ENCODE measurements around the gene CRTAP. TPM values are rescaled to one million over a fixed set of nuclear protein-coding genes. Genes with fewer than 3 reads are reported as not detected.

CRTAP gene
- polyA plus RNA-seq, 3 donors: 134 to 321 (median 317) TPM

GRCh38 chr3:33124638-33125037 is 10.8 kb downstream of the CRTAP start:
- peaks cover 67 to 97% of the 10 kb centered on the region in 2 donors for H3K36me3 ChIP-seq (replicated peaks in 1 of 2; ENCODE audit: control insufficient read depth in 1 of 2, insufficient read depth in 2 of 2, low read length in 2 of 2)
- H4K20me1 ChIP-seq (ENCODE audit: insufficient read depth, low read length): peaks cover 24% of the 10 kb centered on the region
- H3K27me3 ChIP-seq (ENCODE audit: control insufficient read depth in 2 of 2, insufficient read depth in 2 of 2, low read length in 2 of 2): no peaks in the 10 kb centered on the region
- peaks cover 30% of the 10 kb centered on the region for H3K4me1 Mint-ChIP-seq
- peaks cover 14 to 19% of the 10 kb centered on the region in 2 donors for H3K4me1 ChIP-seq (ENCODE audit: control insufficient read depth in 1 of 2, insufficient read depth in 2 of 2, low read length in 2 of 2)
- no peak overlapping the region for H3K27ac ChIP-seq (ENCODE audit: low read depth in 1 of 2, low read length in 2 of 2)
- H3K9me3 ChIP-seq (replicated peaks in 1 of 2; ENCODE audit: control insufficient read depth in 1 of 2, insufficient read depth in 1 of 2, low read length in 2 of 2): no peaks in the 10 kb centered on the region
- DNase-seq: no peak
- WGBS (ENCODE audit: insufficient coverage): 100% methylated on average over 1 of the region's 1 CpG
- intact Hi-C loops (cut with micrococcal nuclease): no loop called here
- H3K4me3 ChIP-seq (replicated peaks in 1 of 3; ENCODE audit: low read depth in 2 of 3, low read length in 3 of 3): no peak overlapping the region
- H3K4me2 ChIP-seq (replicated peaks; ENCODE audit: extremely low read depth, low read length, poor library complexity, severe bottlenecking): no peak overlapping the region
- peaks cover 54 to 84% of the 10 kb centered on the region in 2 donors for H3K36me3 Mint-ChIP-seq
- no peak for TF ChIP-seq CTCF (IDR thresholded peaks at IDR 0.05)
- no peak overlapping the region for H2AFZ ChIP-seq (ENCODE audit: insufficient read depth, low read depth, low read length, poor library complexity, severe bottlenecking)
- no peak overlapping the region for H3K4me3 Mint-ChIP-seq
- no peaks in the 10 kb centered on the region for H3K27me3 Mint-ChIP-seq (ENCODE audit: low read depth in 3 of 3)
- peaks cover 23% of the 10 kb centered on the region for H3K79me2 ChIP-seq (ENCODE audit: insufficient read depth, low read length)
- peaks cover 0 to 2% (median 0%) of the 10 kb centered on the region in 7 donors for H3K9me3 Mint-ChIP-seq
- H3K9ac ChIP-seq (ENCODE audit: insufficient read depth, low read length, poor library complexity, severe bottlenecking): no peak overlapping the region
- H3K27ac Mint-ChIP-seq: peak overlapping the region in 1 of 7 donors; percentile 37

- DNase-seq: no peak
- no peak for TF ChIP-seq CTCF (IDR thresholded peaks at IDR 0.05)
- H3K9me3 Mint-ChIP-seq: peaks cover 0 to 2% (median 0%) of the 10 kb centered on the region in 7 donors
- peaks cover 11% of the 10 kb centered on the region for H3K79me2 ChIP-seq (ENCODE audit: insufficient read depth, low read length)
- no peaks in the 10 kb centered on the region for H3K9me3 ChIP-seq (replicated peaks in 1 of 2; ENCODE audit: control insufficient read depth in 1 of 2, insufficient read depth in 1 of 2, low read length in 2 of 2)
- H3K4me1 ChIP-seq (ENCODE audit: control insufficient read depth in 1 of 2, insufficient read depth in 2 of 2, low read length in 2 of 2): peaks cover 12 to 13% of the 10 kb centered on the region in 2 donors
- H3K27me3 ChIP-seq (ENCODE audit: control insufficient read depth in 2 of 2, insufficient read depth in 2 of 2, low read length in 2 of 2): no peaks in the 10 kb centered on the region
- H3K27me3 Mint-ChIP-seq (ENCODE audit: low read depth in 3 of 3): no peaks in the 10 kb centered on the region
- H4K20me1 ChIP-seq (ENCODE audit: insufficient read depth, low read length): peaks cover 16% of the 10 kb centered on the region
- intact Hi-C loops (cut with micrococcal nuclease): no loop called here
- peak overlapping the region in 3 of 7 donors; percentile 26 to 59 (median 41) for H3K27ac Mint-ChIP-seq
- WGBS (ENCODE audit: insufficient coverage): no CpG with 5 or more reads among the region's 3 CpGs
- H3K4me3 ChIP-seq (replicated peaks in 1 of 3; ENCODE audit: low read depth in 2 of 3, low read length in 3 of 3): no peak overlapping the region
- H3K4me1 Mint-ChIP-seq: peaks cover 23% of the 10 kb centered on the region
- no peak overlapping the region for H3K4me3 Mint-ChIP-seq
- no peak overlapping the region for H3K9ac ChIP-seq (ENCODE audit: insufficient read depth, low read length, poor library complexity, severe bottlenecking)
- no peak overlapping the region for H3K4me2 ChIP-seq (replicated peaks; ENCODE audit: extremely low read depth, low read length, poor library complexity, severe bottlenecking)
- H2AFZ ChIP-seq (ENCODE audit: insufficient read depth, low read depth, low read length, poor library complexity, severe bottlenecking): no peak overlapping the region
- peaks cover 70 to 96% of the 10 kb centered on the region in 2 donors for H3K36me3 ChIP-seq (replicated peaks in 1 of 2; ENCODE audit: control insufficient read depth in 1 of 2, insufficient read depth in 2 of 2, low read length in 2 of 2)
- H3K27ac ChIP-seq (ENCODE audit: low read depth in 1 of 2, low read length in 2 of 2): no peak overlapping the region
- peaks cover 57 to 90% of the 10 kb centered on the region in 2 donors for H3K36me3 Mint-ChIP-seq
Observed at GRCh38 chr3:33125840-33126239, 12.0 kb downstream of the CRTAP start.

All from CD14-positive monocyte (primary cell).